IMR-90 (cell line): ENCODE data around the gene MRPS24. TPM values are rescaled to one million over a fixed set of nuclear protein-coding genes. Genes with fewer than 3 reads are reported as not detected.

Experiments used
- ATAC-seq: fragments of 200-7000 bp; cut with Tn5 transposase; 2 replicates; pipeline ENCODE4 v1.9.1; 2020; ENCODE audit warnings: low read depth, mild to moderate bottlenecking, moderate library complexity
- BruUV-seq: library from RNA; stranded (reverse); fragments of 400-500 nt; replicated peaks from 2 replicates; lab custom pipeline; 2021; lab: Mats Ljungman, UMichigan
- CTCF ChIA-PET: fragments of 300-600 bp; formaldehyde crosslinking; extraction: SDS; loops from one replicate; lab custom pipeline; 2021; ENCODE audit warnings: antibody characterized with exemption; lab: Yijun Ruan, JAX
- POLR2A ChIA-PET: fragments of 300-600 bp; sonication (Branson Sonifier 250); formaldehyde crosslinking; loops from one replicate; lab custom pipeline; 2022; ENCODE audit warnings: antibody characterized with exemption; ENCODE audit not compliant: unreplicated experiment; lab: Charles Lee
- DNase-seq: peaks from one replicate; pipeline ENCODE4 v3.0.0; 2013
- H2AFZ ChIP-seq: replicated peaks from 2 replicates; pipeline ENCODE3; 2013; ENCODE audit warnings: low read length, mild to moderate bottlenecking; ENCODE audit not compliant: poor library complexity
- H2AK5ac ChIP-seq: 2 replicates; pipeline ENCODE4 v1.6.1; 2013; ENCODE audit warnings: low read depth, low read length, inconsistent platforms
- H2AK9ac ChIP-seq: replicated peaks from 2 replicates; pipeline ENCODE3; 2013; ENCODE audit warnings: mild to moderate bottlenecking, low read depth, low read length, moderate library complexity; ENCODE audit not compliant: poor library complexity
- H2BK120ac ChIP-seq: 2 replicates; pipeline ENCODE4 v1.6.1; 2013; ENCODE audit warnings: low read depth, low read length, inconsistent platforms
- H2BK15ac ChIP-seq: 3 replicates; pipeline ENCODE4 v1.6.1; 2013; ENCODE audit warnings: low read depth, low read length, inconsistent platforms
- H2BK20ac ChIP-seq: 2 replicates; pipeline ENCODE4 v1.6.1; 2013; ENCODE audit warnings: low read depth, mild to moderate bottlenecking, inconsistent platforms, low read length, moderate library complexity
- H2BK5ac ChIP-seq: 2 replicates; pipeline ENCODE4 v1.6.1; 2013; ENCODE audit warnings: mild to moderate bottlenecking, low read depth, low read length, inconsistent platforms; ENCODE audit not compliant: poor library complexity, severe bottlenecking
- H3K14ac ChIP-seq: replicated peaks from 2 replicates; pipeline ENCODE4 v1.6.1; 2013; ENCODE audit warnings: low read depth, low read length, inconsistent platforms
- H3K18ac ChIP-seq: 2 replicates; pipeline ENCODE4 v1.6.1; 2013; ENCODE audit warnings: low read depth, low read length, control low read depth
- H3K23ac ChIP-seq: 2 replicates; pipeline ENCODE4 v1.6.1; 2013; ENCODE audit warnings: low read depth, low read length, inconsistent platforms
- H3K27ac ChIP-seq: 2 replicates; pipeline ENCODE4 v1.5.1; 2013; ENCODE audit warnings: mild to moderate bottlenecking, control low read depth, low read length; ENCODE audit not compliant: insufficient read depth
- H3K27me3 ChIP-seq: 2 replicates; pipeline ENCODE4 v1.6.1; 2013; ENCODE audit warnings: low read length; ENCODE audit not compliant: control insufficient read depth, insufficient read depth
- H3K36me3 ChIP-seq: 2 replicates; pipeline ENCODE4 v1.6.1; 2013; ENCODE audit warnings: low read length, mixed read lengths; ENCODE audit not compliant: control insufficient read depth, insufficient read depth
- H3K4ac ChIP-seq: 2 replicates; pipeline ENCODE4 v1.6.1; 2013; ENCODE audit warnings: low read depth, low read length, inconsistent platforms
- H3K4me1 ChIP-seq: 2 replicates; pipeline ENCODE4 v1.6.1; 2013; ENCODE audit warnings: low read length, mixed read lengths; ENCODE audit not compliant: control insufficient read depth, insufficient read depth
- H3K4me2 ChIP-seq: 2 replicates; pipeline ENCODE4 v1.6.1; 2013; ENCODE audit warnings: low read depth, mild to moderate bottlenecking, control low read depth, low read length, moderate library complexity
- H3K4me3 ChIP-seq: 2 replicates; pipeline ENCODE4 v1.5.1; 2013; ENCODE audit warnings: low read depth, mild to moderate bottlenecking, control low read depth, low read length, moderate library complexity; ENCODE audit not compliant: insufficient read depth
- H3K56ac ChIP-seq: 2 replicates; pipeline ENCODE4 v1.6.1; 2013; ENCODE audit warnings: low read length, inconsistent platforms; ENCODE audit not compliant: insufficient read depth; ENCODE audit errors: extremely low read depth
- H3K79me1 ChIP-seq, 2 experiments: 2 replicates each; pipeline ENCODE4 v1.6.1; 2013; ENCODE audit warnings: low read length in 2 of 2, inconsistent platforms in 1 of 2, low read depth in 1 of 2
- H3K9ac ChIP-seq: 2 replicates; pipeline ENCODE4 v1.6.1; 2013; ENCODE audit warnings: low read depth, low read length, control low read depth
- H3K9me1 ChIP-seq: 2 replicates; pipeline ENCODE4 v1.6.1; 2013; ENCODE audit warnings: low read length, inconsistent platforms; ENCODE audit not compliant: insufficient read depth
- H3K9me3 ChIP-seq: 2 replicates; pipeline ENCODE4 v1.6.1; 2013; ENCODE audit warnings: low read length; ENCODE audit not compliant: control insufficient read depth, insufficient read depth
- H4K20me1 ChIP-seq: 2 replicates; pipeline ENCODE4 v1.6.1; 2013; ENCODE audit warnings: low read length, inconsistent platforms; ENCODE audit not compliant: insufficient read depth
- H4K5ac ChIP-seq: 2 replicates; pipeline ENCODE4 v1.6.1; 2013; ENCODE audit warnings: mild to moderate bottlenecking, low read depth, low read length, control low read depth
- H4K8ac ChIP-seq, 2 experiments: 2 replicates each; pipeline ENCODE4 v1.6.1; 2013; ENCODE audit warnings: low read depth in 2 of 2, low read length in 2 of 2, control low read depth in 1 of 2, inconsistent platforms in 1 of 2
- H4K91ac ChIP-seq: 2 replicates; pipeline ENCODE4 v1.6.1; 2013; ENCODE audit warnings: low read depth, low read length, inconsistent platforms; ENCODE audit not compliant: insufficient read depth
- BHLHE40 ChIP-seq: fragments of 150-350 bp; IDR thresholded peaks from 2 replicates; pipeline ENCODE4 v1.6.1; 2016; ENCODE audit warnings: mild to moderate bottlenecking, low read depth, low read length
- CEBPB ChIP-seq: IDR thresholded peaks from 2 replicates; pipeline ENCODE4 v1.6.1; 2012; ENCODE audit warnings: low read depth, low read length, improper control_type of control experiment
- CHD1 ChIP-seq: IDR thresholded peaks from 2 replicates; pipeline ENCODE4 v1.6.1; 2012; ENCODE audit warnings: low read depth, low read length, improper control_type of control experiment
- CTCF ChIP-seq: conservative IDR thresholded peaks from 2 replicates; pipeline ENCODE4 v1.5.1; 2012; ENCODE audit warnings: mild to moderate bottlenecking, low read depth, low read length, improper control_type of control experiment
- ELK1 ChIP-seq: fragments of 150-350 bp; IDR thresholded peaks from 2 replicates; pipeline ENCODE4 v1.6.1; 2016; ENCODE audit warnings: low read depth, mild to moderate bottlenecking, low read length, moderate library complexity, borderline replicate concordance
- FOS ChIP-seq: fragments of 150-350 bp; IDR thresholded peaks from 2 replicates; pipeline ENCODE4 v1.6.1; 2016; ENCODE audit warnings: low read depth, low read length
- MAFK ChIP-seq: IDR thresholded peaks from 2 replicates; pipeline ENCODE4 v1.6.1; 2012; ENCODE audit warnings: low read depth, low read length, improper control_type of control experiment
- MAZ ChIP-seq: IDR thresholded peaks from 2 replicates; pipeline ENCODE4 v1.6.1; 2012; ENCODE audit warnings: low read depth, mild to moderate bottlenecking, low read length, improper control_type of control experiment, moderate library complexity, borderline replicate concordance
- MXI1 ChIP-seq: IDR thresholded peaks from 2 replicates; pipeline ENCODE4 v1.6.1; 2012; ENCODE audit warnings: low read depth, mild to moderate bottlenecking, low read length, moderate library complexity, borderline replicate concordance
- NFE2L2 ChIP-seq: fragments of 150-350 bp; IDR thresholded peaks from 2 replicates; pipeline ENCODE4 v1.6.1; 2016; ENCODE audit warnings: low read depth, mild to moderate bottlenecking, low read length
- POLR2A ChIP-seq: IDR thresholded peaks from 2 replicates; pipeline ENCODE4 v1.6.1; 2012; ENCODE audit warnings: mild to moderate bottlenecking, low read depth, low read length
- RAD21 ChIP-seq: IDR thresholded peaks from 2 replicates; pipeline ENCODE4 v1.6.1; 2012; ENCODE audit warnings: low read length, improper control_type of control experiment
- RCOR1 ChIP-seq: IDR thresholded peaks from 2 replicates; pipeline ENCODE4 v1.6.1; 2012; ENCODE audit warnings: mild to moderate bottlenecking, low read length, improper control_type of control experiment; ENCODE audit not compliant: insufficient replicate concordance
- RFX5 ChIP-seq: IDR thresholded peaks from 2 replicates; pipeline ENCODE4 v1.8.0; 2012; ENCODE audit warnings: low read depth, mild to moderate bottlenecking, low read length, moderate library complexity
- SMC3 ChIP-seq: fragments of 150-350 bp; IDR thresholded peaks from 2 replicates; pipeline ENCODE4 v1.6.1; 2016; ENCODE audit warnings: low read depth, mild to moderate bottlenecking, antibody characterized with exemption, low read length, moderate library complexity
- USF2 ChIP-seq: fragments of 150-350 bp; IDR thresholded peaks from 2 replicates; pipeline ENCODE4 v1.6.1; 2017; ENCODE audit warnings: mild to moderate bottlenecking, antibody characterized with exemption, low read length, low read depth
- WGBS, 2 experiments: methylation state at CpG; one replicate each; pipeline versions ENCODE4 v1.1.5 to v1.1.7; 2013; ENCODE audit warnings: missing lambda C conversion rate in 2 of 2; ENCODE audit not compliant: insufficient read length in 1 of 2; ENCODE audit errors: extremely low coverage in 2 of 2; 5-methylcytosine and 5-hydroxymethylcytosine counted together
- dilution Hi-C: fragments of 300-500 bp; cut with HindIII; formaldehyde crosslinking; loops from one replicate; pipeline ENCODE4 v1.14.3; 2018; ENCODE audit warnings: low sequenced_read_pairs; ENCODE audit not compliant: unreplicated experiment
- in situ Hi-C: fragments of 300-500 bp; cut with MboI; formaldehyde crosslinking; loops from 3 replicates; pipeline ENCODE4 v1.14.3; 2019; ENCODE audit warnings: low sequenced_read_pairs, inconsistent platforms, mixed read lengths
- intact Hi-C: fragments of 100-400 bp; cut with micrococcal nuclease; formaldehyde crosslinking; loops from 2 replicates; pipeline ENCODE4 v1.10.0; 2022
- polyA plus RNA-seq, 3 experiments: library from polyadenylated mRNA; depleted of rRNA; stranded (reverse); fragments of >200 nt; gene quantifications; 2 replicates each; pipeline ENCODE4 v1.2.3, GENCODE V29; 2012; ENCODE audit warnings: low replicate concordance in 1 of 3
- total RNA-seq: library from RNA; depleted of rRNA; stranded (reverse); fragments of >200 nt; gene quantifications from 2 replicates; pipeline ENCODE4 v1.2.3, GENCODE V29; 2012

The MRPS24 gene
- total and polyA plus RNA-seq, 2 of the 4 experiments (the other 2 are of a cell fraction), result 151 to 266 TPM

GRCh38 chr7:43871064-43871463, 1.7 kb upstream of the MRPS24 start:
- H2BK120ac ChIP-seq, result peak overlapping the region; percentile 99
- peaks cover 26 to 68% of the 10 kb centered on the region in 2 experiments for H3K79me1 ChIP-seq
- H4K20me1 ChIP-seq, result no peaks in the 10 kb centered on the region
- no TSS peak for BruUV-seq
- H4K8ac ChIP-seq, result peak overlapping the region; percentile 78 to 86
- WGBS, 2 experiments, result no CpG with 5 or more reads among the region's 3 CpGs
- TF ChIP-seq RFX5 (no peak), CHD1 (no peak), RAD21 (no peak), ELK1 (no peak), BHLHE40 (no peak), NFE2L2 (no peak), FOS (no peak), RCOR1 (no peak), CTCF (no peak), POLR2A (no peak), CEBPB (no peak), MAZ (no peak), SMC3 (no peak), MAFK (no peak), MXI1 (no peak), USF2 (no peak)
- H2AK9ac ChIP-seq, result peak overlapping the region; percentile 86
- H3K4me2 ChIP-seq, result no peak overlapping the region
- peak overlapping the region; percentile 88 for H4K91ac ChIP-seq
- peak overlapping the region; percentile 100 for H3K14ac ChIP-seq
- H3K4ac ChIP-seq, result peak overlapping the region; percentile 100
- no peak overlapping the region for H3K9ac ChIP-seq
- H4K5ac ChIP-seq, result peak overlapping the region; percentile 75
- DNase-seq (no peak), ATAC-seq (no peak)
- peaks cover 16% of the 10 kb centered on the region for H3K36me3 ChIP-seq
- POLR2A ChIA-PET, result no interaction called here
- dilution Hi-C loops, result no loop called here
- H3K23ac ChIP-seq, result peak overlapping the region; percentile 72; the same call in 1 of the 2 replicates
- peak overlapping the region; percentile 100; the same call in 2 of the 3 replicates for H2BK15ac ChIP-seq
- peaks cover 34% of the 10 kb centered on the region for H3K9me1 ChIP-seq
- intact Hi-C loops, result loop anchor here (5.0 kb wide), 1 partner anchor 81 kb away; no protein-coding TSS in a partner anchor
- peak overlapping the region; percentile 4; the same call in 1 of the 2 replicates for H3K27ac ChIP-seq
- H2BK20ac ChIP-seq, result peak overlapping the region; percentile 100
- no peak overlapping the region; the same call in 1 of the 2 replicates for H3K56ac ChIP-seq
- H3K27me3 ChIP-seq, result no peaks in the 10 kb centered on the region
- H3K4me3 ChIP-seq, result no peak overlapping the region
- no peaks in the 10 kb centered on the region for H3K9me3 ChIP-seq
- peak overlapping the region; percentile 5 for H2AFZ ChIP-seq
- H3K4me1 ChIP-seq, result peaks cover 25% of the 10 kb centered on the region
- H2AK5ac ChIP-seq, result peak overlapping the region; percentile 95
- in situ Hi-C loops, result no loop called here
- CTCF ChIA-PET, result no interaction called here
- peak overlapping the region; percentile 93 for H2BK5ac ChIP-seq
- H3K18ac ChIP-seq, result peak overlapping the region; percentile 78
